Vagina (tissue), 2 donors: Measurements from ENCODE around the gene SPATA6. TPM values are rescaled to one million over a fixed set of nuclear protein-coding genes. Genes with fewer than 3 reads are reported as not detected.
"Not testable (repeated sequence)": the region's sequence is repeated elsewhere in the genome, so short reads cannot be mapped to it uniquely, and the experiment has no call there.

Source experiments
- DNase-seq, 2 donors: peaks; one replicate each; pipeline ENCODE4 v3.0.0-alpha.2; 2017; ENCODE audit errors: extremely low spot score in 2 of 2
- H3K27ac ChIP-seq: fragments of 200-600 bp; sonication (generic); one replicate; pipeline ENCODE4 v1.5.1; 2019
- H3K27me3 ChIP-seq: fragments of 200-600 bp; sonication (generic); one replicate; pipeline ENCODE4 v1.5.1; 2019
- H3K36me3 ChIP-seq, 2 donors: fragments of 200-600 bp; sonication (generic); one replicate each; pipeline ENCODE4 v1.5.1; 2017 to 2019
- H3K4me1 ChIP-seq: fragments of 200-600 bp; sonication (generic); one replicate; pipeline ENCODE4 v1.5.1; 2019
- H3K4me3 ChIP-seq, 2 donors: fragments of 200-600 bp; sonication (generic); 1 replicate in 1 of 2; 2 replicates in 1 of 2; pipeline ENCODE4 v1.5.1; 2016 to 2019
- H3K9me3 ChIP-seq: fragments of 200-600 bp; sonication (generic); one replicate; pipeline ENCODE4 v1.5.1; 2019
- CTCF ChIP-seq, 3 experiments: fragments of 450-650 bp in 2 of 3; fragments of 200-600 bp in 1 of 3; sonication (generic) in 1 of 3; IDR thresholded peaks; one replicate each; pipeline ENCODE4 v1.5.1; 2017 to 2019; ENCODE audit warnings: antibody characterized with exemption in 3 of 3, mild to moderate bottlenecking in 2 of 3, moderate library complexity in 2 of 3
- POLR2A ChIP-seq, 2 donors: fragments of 450-650 bp; IDR thresholded peaks; one replicate each; pipeline ENCODE4 v1.6.1; 2017; ENCODE audit warnings: antibody characterized with exemption in 2 of 2, mild to moderate bottlenecking in 2 of 2, moderate library complexity in 2 of 2
- POLR2AphosphoS5 ChIP-seq, 2 donors: sonication (generic); formaldehyde crosslinking; IDR thresholded peaks; one replicate each; pipeline ENCODE4 v1.9.0; 2017; ENCODE audit warnings: antibody characterized with exemption in 2 of 2, mild to moderate bottlenecking in 2 of 2, low read depth in 1 of 2; ENCODE audit not compliant: insufficient read depth in 1 of 2
- intact Hi-C: fragments of 100-400 bp; cut with DNase I; formaldehyde crosslinking; loops from one replicate; pipeline ENCODE4 v1.15.1; 2023
- total RNA-seq: library from RNA; depleted of rRNA; stranded (reverse); fragments of >200 nt; gene quantifications from one replicate; pipeline ENCODE4 v1.2.3, GENCODE V29; 2016

The SPATA6 gene
- total RNA-seq, result 30.4 TPM

- Histone ChIP-seq H3K4me1 (peaks cover 32% of the 10 kb centered on the region), H3K36me3 (no peaks in the 10 kb centered on the region), H3K27ac (peak within 1 kb of the TSS; percentile 87), H3K4me3 (peak within 1 kb of the TSS; percentile 82 to 83), H3K27me3 (no peaks in the 10 kb centered on the region), H3K9me3 (no peaks in the 10 kb centered on the region)
- intact Hi-C loops, result no loop called here
- DNase-seq, result peak in 1 of 2 donors; percentile 97
- peak in 1 of 2 donors; percentile 44 for TF ChIP-seq POLR2A (IDR thresholded peaks at IDR 0.05)
- TF ChIP-seq POLR2AphosphoS5 (IDR thresholded peaks at IDR 0.05; ENCODE audit: insufficient read depth in 1 of 2, low read depth in 1 of 2), result peak; percentile 68
- TF ChIP-seq CTCF (IDR thresholded peaks at IDR 0.05), result no peak
Measured at GRCh38 chr1:48471691-48472576, at the start of gene SPATA6. TSS of gene SPATA6 (minus strand) at chr1:48472204. CDS start at chr1:48472008, 196 bp downstream.

GRCh38 chr1:48519896-48520295 lies 47.9 kb upstream of the SPATA6 start:
- H3K27me3 ChIP-seq, DNase-seq, intact Hi-C loops, H3K36me3 ChIP-seq, H3K4me1 ChIP-seq, H3K27ac ChIP-seq, H3K4me3 ChIP-seq, H3K9me3 ChIP-seq: not testable (repeated sequence)

GRCh38 chr1:48506870-48507269 lies 34.9 kb upstream of the SPATA6 start:
- TF ChIP-seq POLR2AphosphoS5 (IDR thresholded peaks at IDR 0.05; ENCODE audit: insufficient read depth in 1 of 2, low read depth in 1 of 2) (no peak), POLR2A (IDR thresholded peaks at IDR 0.05) (no peak), CTCF (IDR thresholded peaks at IDR 0.05) (no peak)

GRCh38 chr1:48500541-48501450 lies 28.8 kb upstream of the SPATA6 start:
- H3K27ac ChIP-seq, result no peak overlapping the region

More at GRCh38 chr1:48506870-48507269, 34.9 kb upstream of the SPATA6 start:
- H3K4me3 ChIP-seq, result no peak overlapping the region
- H3K4me1 ChIP-seq, result no peaks in the 10 kb centered on the region
- H3K9me3 ChIP-seq, result no peaks in the 10 kb centered on the region
- intact Hi-C loops, result no loop called here
- no peaks in the 10 kb centered on the region for H3K27me3 ChIP-seq
- DNase-seq, result no peak
- no peaks in the 10 kb centered on the region for H3K36me3 ChIP-seq
- no peak overlapping the region for H3K27ac ChIP-seq

More at GRCh38 chr1:48500541-48501450, 28.8 kb upstream of the SPATA6 start:
- Histone ChIP-seq H3K9me3 (no peaks in the 10 kb centered on the region), H3K27me3 (no peaks in the 10 kb centered on the region), H3K4me3 (no peak overlapping the region), H3K36me3 (no peaks in the 10 kb centered on the region), H3K4me1 (peaks cover 8% of the 10 kb centered on the region)
- intact Hi-C loops, result no loop called here
- no peak for DNase-seq
- TF ChIP-seq POLR2AphosphoS5 (IDR thresholded peaks at IDR 0.05; ENCODE audit: insufficient read depth in 1 of 2, low read depth in 1 of 2), result no peak
- no peak for TF ChIP-seq CTCF (IDR thresholded peaks at IDR 0.05)
- TF ChIP-seq POLR2A (IDR thresholded peaks at IDR 0.05), result no peak
